ENCODE measurements around the gene VAMP7. TPM values are rescaled to one million over a fixed set of nuclear protein-coding genes. Genes with fewer than 3 reads are reported as not detected.
"Not testable (repeated sequence)": the region's sequence is repeated elsewhere in the genome, so short reads cannot be mapped to it uniquely, and the experiment has no call there.

Gene VAMP7
- total RNA-seq, 1 experiment from 2014 or later = 60.2 TPM

DNA sequence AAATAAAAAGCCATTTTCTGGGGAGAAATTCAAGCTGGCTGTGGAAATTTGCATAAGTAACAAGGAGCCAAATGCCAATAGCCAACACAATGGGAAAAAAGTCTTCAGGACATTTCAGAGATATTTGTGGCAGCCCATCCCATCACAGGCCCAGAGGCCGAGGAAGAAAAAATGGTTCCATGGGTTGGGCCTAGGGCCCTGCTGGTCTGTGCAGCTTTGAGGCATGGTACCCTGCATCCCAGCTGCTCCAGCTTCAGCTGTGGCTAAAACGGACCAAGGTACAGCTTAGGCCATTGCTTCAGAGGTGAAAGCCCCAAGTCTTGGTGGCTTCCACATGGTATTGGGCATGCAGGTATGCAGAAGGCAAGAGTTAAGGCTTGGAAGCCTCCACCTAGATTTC is 102.2 kb downstream of the VAMP7 start:
- no peak for TF ChIP-seq EZH2 (IDR thresholded peaks at IDR 0.05; ENCODE audit: low read depth)
- TF ChIP-seq, protein P1, sequence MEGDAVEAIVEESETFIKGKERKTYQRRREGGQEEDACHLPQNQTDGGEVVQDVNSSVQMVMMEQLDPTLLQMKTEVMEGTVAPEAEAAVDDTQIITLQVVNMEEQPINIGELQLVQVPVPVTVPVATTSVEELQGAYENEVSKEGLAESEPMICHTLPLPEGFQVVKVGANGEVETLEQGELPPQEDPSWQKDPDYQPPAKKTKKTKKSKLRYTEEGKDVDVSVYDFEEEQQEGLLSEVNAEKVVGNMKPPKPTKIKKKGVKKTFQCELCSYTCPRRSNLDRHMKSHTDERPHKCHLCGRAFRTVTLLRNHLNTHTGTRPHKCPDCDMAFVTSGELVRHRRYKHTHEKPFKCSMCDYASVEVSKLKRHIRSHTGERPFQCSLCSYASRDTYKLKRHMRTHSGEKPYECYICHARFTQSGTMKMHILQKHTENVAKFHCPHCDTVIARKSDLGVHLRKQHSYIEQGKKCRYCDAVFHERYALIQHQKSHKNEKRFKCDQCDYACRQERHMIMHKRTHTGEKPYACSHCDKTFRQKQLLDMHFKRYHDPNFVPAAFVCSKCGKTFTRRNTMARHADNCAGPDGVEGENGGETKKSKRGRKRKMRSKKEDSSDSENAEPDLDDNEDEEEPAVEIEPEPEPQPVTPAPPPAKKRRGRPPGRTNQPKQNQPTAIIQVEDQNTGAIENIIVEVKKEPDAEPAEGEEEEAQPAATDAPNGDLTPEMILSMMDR (conservative IDR thresholded peaks at IDR 0.05) = no peak
- ChIA-PET CTCF (no interaction called here), POLR2A (ENCODE audit: unreplicated experiment) (no interaction called here)
- H3K27me3 ChIP-seq (ENCODE audit: insufficient read depth, low read depth) = no peaks in the 10 kb centered on the region
- H3K4me2 ChIP-seq = no peak overlapping the region
- no peaks in the 10 kb centered on the region for H4K20me1 ChIP-seq (ENCODE audit: insufficient read depth)
- intact Hi-C loops (cut with micrococcal nuclease; ENCODE audit: unreplicated experiment) = no loop called here
- no peaks in the 10 kb centered on the region for H3K36me3 ChIP-seq (ENCODE audit: low read depth)
- H2AFZ ChIP-seq = no peak overlapping the region
- no peaks in the 10 kb centered on the region for H3K4me1 ChIP-seq (replicated peaks; ENCODE audit: insufficient read depth)
- no peak overlapping the region for H3K27ac ChIP-seq
- H3F3A ChIP-seq (ENCODE audit: insufficient read depth, low read depth) = no peaks in the 10 kb centered on the region
- H3K9me3 ChIP-seq (ENCODE audit: insufficient read depth, low read depth) = no peaks in the 10 kb centered on the region
- no TSS peak for BruUV-seq (replicated peaks)
- no peaks in the 10 kb centered on the region for H3K79me2 ChIP-seq (ENCODE audit: low read depth)
- no peak for DNase-seq
- no peaks in the 10 kb centered on the region for H3K9me2 ChIP-seq (ENCODE audit: insufficient read depth)
- no peak overlapping the region for H3K4me3 ChIP-seq

GRCh38 chrX:155985208-155985607 is 104.1 kb downstream of the VAMP7 start:
- Histone ChIP-seq H3K9me2 (ENCODE audit: insufficient read depth) (no peaks in the 10 kb centered on the region), H3K4me2 (no peak overlapping the region), H3K4me3 (no peak overlapping the region), H2AFZ (no peak overlapping the region), H4K20me1 (ENCODE audit: insufficient read depth) (no peaks in the 10 kb centered on the region), H3K9me3 (ENCODE audit: insufficient read depth, low read depth) (no peaks in the 10 kb centered on the region), H3K27me3 (ENCODE audit: insufficient read depth, low read depth) (no peaks in the 10 kb centered on the region), H3K36me3 (ENCODE audit: low read depth) (no peaks in the 10 kb centered on the region), H3F3A (ENCODE audit: insufficient read depth, low read depth) (no peaks in the 10 kb centered on the region), H3K4me1 (replicated peaks; ENCODE audit: insufficient read depth) (no peaks in the 10 kb centered on the region), H3K27ac (no peak overlapping the region), H3K79me2 (ENCODE audit: low read depth) (no peaks in the 10 kb centered on the region)
- BruUV-seq (replicated peaks) = no TSS peak
- ChIA-PET POLR2A (ENCODE audit: unreplicated experiment) (no interaction called here), CTCF (no interaction called here)
- no peak for DNase-seq
- no peak for TF ChIP-seq EZH2 (IDR thresholded peaks at IDR 0.05; ENCODE audit: low read depth)
- intact Hi-C loops (cut with micrococcal nuclease; ENCODE audit: unreplicated experiment) = no loop called here

DNA sequence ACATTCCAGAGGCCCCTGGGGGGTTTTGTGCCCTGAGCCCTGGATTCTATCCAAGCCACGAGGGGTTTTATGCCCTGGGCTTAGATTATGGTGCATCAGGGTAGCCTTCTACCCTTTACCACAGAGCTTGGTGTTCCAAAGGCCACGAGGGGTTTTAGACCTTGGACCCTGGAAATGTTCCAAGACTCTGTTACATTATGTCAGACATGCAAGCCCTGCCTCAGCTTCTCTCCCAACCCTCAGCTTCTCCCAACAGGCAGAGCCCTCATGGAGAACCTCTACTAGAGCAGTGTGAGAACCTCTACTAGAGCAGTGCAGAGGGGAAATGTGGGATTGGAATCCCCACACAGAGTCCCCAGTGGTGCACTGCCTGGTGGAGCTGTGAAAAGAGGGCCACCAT is 105.8 kb downstream of the VAMP7 start:
- intact Hi-C loops (cut with micrococcal nuclease; ENCODE audit: unreplicated experiment); H3K79me2 ChIP-seq (ENCODE audit: low read depth); H3K4me3 ChIP-seq; H3K9me2 ChIP-seq (ENCODE audit: insufficient read depth); DNase-seq; CTCF ChIA-PET; H3K27me3 ChIP-seq (ENCODE audit: insufficient read depth, low read depth); H3K9me3 ChIP-seq (ENCODE audit: insufficient read depth, low read depth); H3K4me2 ChIP-seq; H3K36me3 ChIP-seq (ENCODE audit: low read depth); H4K20me1 ChIP-seq (ENCODE audit: insufficient read depth); POLR2A ChIA-PET (ENCODE audit: unreplicated experiment); H3K4me1 ChIP-seq (replicated peaks; ENCODE audit: insufficient read depth); H3F3A ChIP-seq (ENCODE audit: insufficient read depth, low read depth); BruUV-seq (replicated peaks); H3K27ac ChIP-seq; H2AFZ ChIP-seq: not testable (repeated sequence)

- DNase-seq = no peak
- Histone ChIP-seq H4K20me1 (ENCODE audit: insufficient read depth) (no peaks in the 10 kb centered on the region), H3K27ac (no peak overlapping the region), H3K4me3 (no peak overlapping the region), H3K27me3 (ENCODE audit: insufficient read depth, low read depth) (no peaks in the 10 kb centered on the region), H2AFZ (no peak overlapping the region), H3K9me3 (ENCODE audit: insufficient read depth, low read depth) (no peaks in the 10 kb centered on the region), H3K9me2 (ENCODE audit: insufficient read depth) (no peaks in the 10 kb centered on the region), H3F3A (ENCODE audit: insufficient read depth, low read depth) (no peaks in the 10 kb centered on the region), H3K79me2 (ENCODE audit: low read depth) (no peaks in the 10 kb centered on the region), H3K4me1 (replicated peaks; ENCODE audit: insufficient read depth) (no peaks in the 10 kb centered on the region), H3K4me2 (no peak overlapping the region), H3K36me3 (ENCODE audit: low read depth) (no peaks in the 10 kb centered on the region)
- CTCF ChIA-PET = no interaction called here
- BruUV-seq (replicated peaks) = no TSS peak
- no peak for TF ChIP-seq EZH2 (IDR thresholded peaks at IDR 0.05; ENCODE audit: low read depth)
- TF ChIP-seq, protein P1 (conservative IDR thresholded peaks at IDR 0.05) = no peak
- intact Hi-C loops (cut with micrococcal nuclease; ENCODE audit: unreplicated experiment) = no loop called here
- POLR2A ChIA-PET (ENCODE audit: unreplicated experiment) = no interaction called here
Observed at GRCh38 chrX:155988859-155989258, 107.7 kb downstream of the VAMP7 start.

Other genes with a start within 250 kb of the VAMP7 start
- gene IL9R, start 116.4 kb downstream of the VAMP7 start, total RNA-seq (2021) = 2.4 and 6.7 TPM in 2 replicates

Data from PC-9 (cell line).